AG09319 (cell line): ENCODE results near the gene CUEDC1.

Source experiments
- DNase-seq: peaks from one replicate; pipeline ENCODE4 v3.0.0-alpha.2; 2010; ENCODE audit warnings: low read depth; ENCODE audit errors: extremely low read depth
- TF ChIP-seq, protein P1 (sequence below): IDR thresholded peaks from 2 replicates; pipeline ENCODE4 v1.5.1; 2011; ENCODE audit warnings: low read depth, mild to moderate bottlenecking, inconsistent platforms, low read length, moderate library complexity

Gene CUEDC1

DNA sequence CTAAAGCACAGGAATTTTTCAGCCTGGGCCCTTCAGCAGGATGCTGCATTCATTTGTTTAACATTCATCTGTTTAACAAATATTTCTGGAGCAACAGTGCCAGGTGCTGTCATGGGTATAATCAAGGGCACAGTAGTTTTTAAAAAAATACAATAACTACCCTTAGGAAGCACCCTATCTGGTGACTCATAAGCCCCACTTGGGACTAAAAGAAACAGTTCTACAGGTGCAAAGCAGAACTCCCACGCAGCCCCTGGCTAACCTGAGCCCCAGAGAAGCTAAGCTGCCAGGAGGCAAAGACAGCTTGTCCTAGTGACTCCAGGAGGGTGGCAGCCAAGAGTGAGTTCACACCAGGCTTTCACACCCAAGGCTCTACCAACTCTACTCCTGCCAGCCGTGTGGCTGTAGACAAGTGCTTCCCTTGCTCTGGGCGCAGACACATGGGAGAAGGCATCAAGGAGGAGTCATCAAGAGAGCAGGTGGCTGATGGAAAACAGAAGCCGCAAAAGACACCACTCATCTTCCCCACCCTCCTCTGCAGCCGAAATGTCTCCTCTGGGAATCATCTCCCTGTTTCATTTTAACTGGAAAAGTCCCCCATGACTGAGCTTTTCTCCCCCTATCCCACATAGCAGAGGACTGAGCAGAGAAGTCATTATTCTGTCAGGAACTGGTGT, 14.4 kb downstream of the CUEDC1 start:
- TF ChIP-seq, protein P1, sequence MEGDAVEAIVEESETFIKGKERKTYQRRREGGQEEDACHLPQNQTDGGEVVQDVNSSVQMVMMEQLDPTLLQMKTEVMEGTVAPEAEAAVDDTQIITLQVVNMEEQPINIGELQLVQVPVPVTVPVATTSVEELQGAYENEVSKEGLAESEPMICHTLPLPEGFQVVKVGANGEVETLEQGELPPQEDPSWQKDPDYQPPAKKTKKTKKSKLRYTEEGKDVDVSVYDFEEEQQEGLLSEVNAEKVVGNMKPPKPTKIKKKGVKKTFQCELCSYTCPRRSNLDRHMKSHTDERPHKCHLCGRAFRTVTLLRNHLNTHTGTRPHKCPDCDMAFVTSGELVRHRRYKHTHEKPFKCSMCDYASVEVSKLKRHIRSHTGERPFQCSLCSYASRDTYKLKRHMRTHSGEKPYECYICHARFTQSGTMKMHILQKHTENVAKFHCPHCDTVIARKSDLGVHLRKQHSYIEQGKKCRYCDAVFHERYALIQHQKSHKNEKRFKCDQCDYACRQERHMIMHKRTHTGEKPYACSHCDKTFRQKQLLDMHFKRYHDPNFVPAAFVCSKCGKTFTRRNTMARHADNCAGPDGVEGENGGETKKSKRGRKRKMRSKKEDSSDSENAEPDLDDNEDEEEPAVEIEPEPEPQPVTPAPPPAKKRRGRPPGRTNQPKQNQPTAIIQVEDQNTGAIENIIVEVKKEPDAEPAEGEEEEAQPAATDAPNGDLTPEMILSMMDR: no peak
- no peak for DNase-seq

DNA sequence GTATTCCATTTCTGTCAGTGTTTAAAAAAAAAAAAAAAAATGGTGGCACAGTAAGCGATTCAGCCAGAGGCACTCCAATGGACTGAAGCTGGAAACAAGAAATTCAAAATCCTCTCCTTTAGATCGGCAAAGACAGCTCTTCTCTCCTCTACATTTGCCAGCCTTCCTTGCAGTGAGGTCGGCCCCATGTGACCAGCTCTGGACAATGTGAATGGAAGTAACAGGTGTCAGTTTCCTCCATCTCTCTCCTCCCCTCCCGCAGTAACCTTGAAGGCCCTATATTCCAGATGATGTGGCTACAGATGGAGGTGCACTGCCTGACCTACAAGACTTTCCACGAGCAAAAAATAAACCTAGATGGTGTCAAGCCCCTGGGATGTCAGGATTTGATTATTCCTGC, 15.0 kb downstream of the CUEDC1 start:
- no peak for DNase-seq
- TF ChIP-seq, protein P1: no peak

DNA sequence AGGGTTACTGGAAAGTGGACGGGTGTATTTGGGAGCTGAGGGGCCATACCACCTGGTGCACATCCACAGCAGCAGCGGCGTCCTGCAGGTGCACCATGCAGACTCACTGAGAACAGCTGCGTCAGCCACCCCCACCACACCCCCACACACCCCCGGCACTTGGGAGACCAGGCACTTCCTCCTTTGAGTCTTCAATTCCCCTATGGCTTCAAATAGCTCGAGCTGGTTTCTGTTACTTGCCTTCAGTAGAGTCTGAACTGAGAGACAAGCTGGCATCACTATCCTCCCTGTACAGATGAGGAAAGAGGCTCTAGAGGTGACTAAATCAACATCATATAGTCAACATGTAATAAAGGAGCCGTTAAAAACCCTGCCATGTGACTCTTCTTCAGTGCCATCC, 15.4 kb downstream of the CUEDC1 start:
- TF ChIP-seq, protein P1: no peak
- DNase-seq: no peak

DNA sequence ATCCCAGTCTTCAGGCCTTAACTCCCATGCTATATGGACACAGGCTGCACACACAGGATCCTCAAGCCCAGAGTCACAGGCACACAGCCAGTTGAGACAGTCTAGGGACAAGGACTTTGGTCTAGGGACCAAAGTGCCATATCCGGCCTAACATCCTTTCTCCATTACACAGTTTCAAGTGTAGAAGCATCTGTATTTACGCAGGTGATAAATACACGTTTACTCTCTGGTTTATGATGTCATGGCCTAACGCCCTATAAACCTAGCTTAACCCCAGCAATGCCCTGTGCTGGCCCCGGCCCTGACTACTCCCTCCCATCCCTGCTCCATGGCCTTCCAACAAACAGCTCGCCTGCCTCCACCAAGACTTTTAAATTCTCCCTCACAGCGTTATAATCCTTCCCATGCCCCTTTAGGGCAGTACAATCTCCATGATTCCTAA, 17.1 kb downstream of the CUEDC1 start:
- TF ChIP-seq, protein P1: no peak
- no peak for DNase-seq

DNA sequence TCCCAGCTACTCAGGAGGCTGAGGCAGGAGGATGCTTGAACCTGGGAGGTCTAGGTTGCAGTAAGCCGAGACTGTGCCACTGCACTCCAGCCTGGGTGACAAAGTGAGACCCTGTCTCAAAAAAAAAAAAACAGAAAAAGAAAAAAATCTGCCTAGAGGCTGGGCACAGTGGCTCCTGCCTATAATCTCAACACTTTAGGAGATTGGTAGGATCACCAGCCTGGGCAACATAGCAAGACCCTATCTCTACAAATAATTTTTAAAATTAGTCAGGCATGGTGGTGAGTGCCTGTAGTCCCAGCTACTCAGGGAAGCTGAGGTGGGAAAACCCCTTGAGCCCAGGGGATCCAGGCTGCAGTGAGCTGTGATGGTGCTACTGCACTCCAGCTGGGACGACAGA, 17.7 kb downstream of the CUEDC1 start:
- no peak for DNase-seq
- TF ChIP-seq, protein P1: no peak

DNA sequence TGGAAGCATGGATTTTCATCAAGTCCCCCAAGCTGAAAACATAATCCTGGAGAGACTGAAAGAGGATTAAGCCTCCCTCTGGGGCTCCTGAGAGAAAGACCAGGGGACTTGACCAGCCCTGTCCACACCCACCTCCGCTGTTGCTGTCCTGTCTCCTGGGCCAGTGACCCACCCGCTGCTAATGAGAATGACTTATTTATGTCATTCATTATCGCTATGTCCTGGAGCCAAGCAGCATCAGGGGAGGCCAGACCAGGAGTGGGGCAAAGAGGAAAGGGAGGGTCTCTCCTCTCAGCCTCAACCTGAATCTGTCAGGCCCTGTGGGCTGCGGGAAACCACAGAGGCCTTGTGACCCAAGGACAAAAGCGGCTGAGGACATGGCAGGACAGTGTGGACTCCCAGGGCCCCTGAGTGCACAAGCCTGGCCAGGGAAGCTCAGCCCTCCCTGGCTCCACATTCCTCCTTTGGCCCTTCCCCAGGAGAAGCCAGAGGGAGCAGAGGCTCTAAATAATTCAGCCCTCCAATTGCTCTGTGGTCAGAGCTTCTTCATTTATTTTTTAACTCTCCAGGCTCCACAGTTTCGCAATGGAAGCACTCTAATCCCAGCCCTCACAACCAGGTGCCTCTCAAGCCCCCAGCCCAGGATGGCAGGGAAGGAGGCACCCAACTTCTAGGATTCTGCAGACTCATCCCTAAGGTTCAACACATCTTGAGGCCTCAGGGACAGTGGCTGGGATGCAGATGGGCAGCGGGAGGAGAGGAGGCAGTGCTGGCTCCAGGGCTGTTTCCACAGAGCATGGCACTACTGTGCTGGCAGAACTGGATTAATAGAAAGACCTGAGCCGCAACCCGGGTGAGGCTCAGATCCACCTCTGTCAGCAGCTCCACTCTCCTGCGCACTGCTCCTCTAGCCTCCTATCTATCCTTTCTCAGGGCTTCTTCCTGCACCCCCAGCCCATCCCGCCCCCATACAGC, 19.1 kb downstream of the CUEDC1 start:
- DNase-seq: no peak
- TF ChIP-seq, protein P1: no peak
